ENCODE data around the gene PITPNC1.

The PITPNC1 gene

GRCh38 chr17:67375054-67375427 lies 2.0 kb upstream of the PITPNC1 start:
- no peaks in the 10 kb centered on the region for H3K79me2 ChIP-seq
- TF ChIP-seq, protein P1, sequence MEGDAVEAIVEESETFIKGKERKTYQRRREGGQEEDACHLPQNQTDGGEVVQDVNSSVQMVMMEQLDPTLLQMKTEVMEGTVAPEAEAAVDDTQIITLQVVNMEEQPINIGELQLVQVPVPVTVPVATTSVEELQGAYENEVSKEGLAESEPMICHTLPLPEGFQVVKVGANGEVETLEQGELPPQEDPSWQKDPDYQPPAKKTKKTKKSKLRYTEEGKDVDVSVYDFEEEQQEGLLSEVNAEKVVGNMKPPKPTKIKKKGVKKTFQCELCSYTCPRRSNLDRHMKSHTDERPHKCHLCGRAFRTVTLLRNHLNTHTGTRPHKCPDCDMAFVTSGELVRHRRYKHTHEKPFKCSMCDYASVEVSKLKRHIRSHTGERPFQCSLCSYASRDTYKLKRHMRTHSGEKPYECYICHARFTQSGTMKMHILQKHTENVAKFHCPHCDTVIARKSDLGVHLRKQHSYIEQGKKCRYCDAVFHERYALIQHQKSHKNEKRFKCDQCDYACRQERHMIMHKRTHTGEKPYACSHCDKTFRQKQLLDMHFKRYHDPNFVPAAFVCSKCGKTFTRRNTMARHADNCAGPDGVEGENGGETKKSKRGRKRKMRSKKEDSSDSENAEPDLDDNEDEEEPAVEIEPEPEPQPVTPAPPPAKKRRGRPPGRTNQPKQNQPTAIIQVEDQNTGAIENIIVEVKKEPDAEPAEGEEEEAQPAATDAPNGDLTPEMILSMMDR (IDR thresholded peaks at IDR 0.05): no peak
- peaks cover 7% of the 10 kb centered on the region for H3K4me1 ChIP-seq
- no peaks in the 10 kb centered on the region for H3K9me3 ChIP-seq (ENCODE audit: control insufficient read depth, low read length)
- H3K27me3 ChIP-seq (ENCODE audit: control insufficient read depth, insufficient read depth, low read length): no peaks in the 10 kb centered on the region
- H3K4me3 ChIP-seq (ENCODE audit: low read depth, low read length): no peak overlapping the region
- H2AFZ ChIP-seq: no peak overlapping the region
- H3K27ac ChIP-seq: no peak overlapping the region
- no peaks in the 10 kb centered on the region for H3K36me3 ChIP-seq (ENCODE audit: control insufficient read depth, insufficient read depth, low read length)
- H3K9ac ChIP-seq: no peak overlapping the region
- H3K4me2 ChIP-seq (ENCODE audit: low read length): no peak overlapping the region

GRCh38 chr17:67375716-67376115 lies 1.4 kb upstream of the PITPNC1 start:
- no peak overlapping the region for H3K9ac ChIP-seq
- no peaks in the 10 kb centered on the region for H3K27me3 ChIP-seq (ENCODE audit: control insufficient read depth, insufficient read depth, low read length)
- no peaks in the 10 kb centered on the region for H3K36me3 ChIP-seq (ENCODE audit: control insufficient read depth, insufficient read depth, low read length)
- no peaks in the 10 kb centered on the region for H3K9me3 ChIP-seq (ENCODE audit: control insufficient read depth, low read length)
- H3K27ac ChIP-seq: peak overlapping the region; percentile 22
- H3K4me3 ChIP-seq (ENCODE audit: low read depth, low read length): no peak overlapping the region
- TF ChIP-seq, protein P1 (IDR thresholded peaks at IDR 0.05): no peak
- H3K79me2 ChIP-seq: no peaks in the 10 kb centered on the region
- H2AFZ ChIP-seq: no peak overlapping the region
- peaks cover 7% of the 10 kb centered on the region for H3K4me1 ChIP-seq
- H3K4me2 ChIP-seq (ENCODE audit: low read length): no peak overlapping the region

GRCh38 chr17:67376415-67376736 lies 705 bp upstream of the PITPNC1 start:
- TF ChIP-seq, protein P1 (IDR thresholded peaks at IDR 0.05): no peak
- Histone ChIP-seq H3K9me3 (ENCODE audit: control insufficient read depth, low read length) (no peaks in the 10 kb centered on the region), H3K4me2 (ENCODE audit: low read length) (peak overlapping the region; percentile 96), H3K27ac (peak overlapping the region; percentile 68), H2AFZ (peak overlapping the region; percentile 92), H3K4me3 (ENCODE audit: low read depth, low read length) (peak overlapping the region; percentile 78), H3K4me1 (peaks cover 7% of the 10 kb centered on the region), H3K9ac (no peak overlapping the region), H3K27me3 (ENCODE audit: control insufficient read depth, insufficient read depth, low read length) (no peaks in the 10 kb centered on the region), H3K36me3 (ENCODE audit: control insufficient read depth, insufficient read depth, low read length) (no peaks in the 10 kb centered on the region), H3K79me2 (no peaks in the 10 kb centered on the region)

- Histone ChIP-seq H3K9me3 (ENCODE audit: control insufficient read depth, low read length) (no peaks in the 10 kb centered on the region), H3K27ac (peak overlapping the region; percentile 68)
These were observed 690 bp downstream of the PITPNC1 start for GRCh38 chr17:67377488-67378453.

More at GRCh38 chr17:67377488-67378453, 690 bp downstream of the PITPNC1 start:
- peak overlapping the region; percentile 44 for H3K9ac ChIP-seq
- H2AFZ ChIP-seq: peak overlapping the region; percentile 92
- TF ChIP-seq, protein P1 (IDR thresholded peaks at IDR 0.05): peak; percentile 37
- peaks cover 7% of the 10 kb centered on the region for H3K4me1 ChIP-seq
- H3K4me3 ChIP-seq (ENCODE audit: low read depth, low read length): peak overlapping the region; percentile 78
- H3K79me2 ChIP-seq: no peaks in the 10 kb centered on the region
- no peaks in the 10 kb centered on the region for H3K27me3 ChIP-seq (ENCODE audit: control insufficient read depth, insufficient read depth, low read length)
- peak overlapping the region; percentile 96 for H3K4me2 ChIP-seq (ENCODE audit: low read length)
- no peaks in the 10 kb centered on the region for H3K36me3 ChIP-seq (ENCODE audit: control insufficient read depth, insufficient read depth, low read length)
